Measurements from ENCODE around the gene RGS7BP.

- TF ChIP-seq EZH2 (IDR thresholded peaks at IDR 0.05; ENCODE audit: insufficient read depth, low read length) (no peak), CTCF (IDR thresholded peaks at IDR 0.05; ENCODE audit: insufficient read depth, low read depth, low read length) (no peak)
Measured at GRCh38 chr5:64599226-64599625, 93.4 kb downstream of the RGS7BP start.
